Tibial nerve (tissue), 4 donors: ENCODE results near the gene PFKFB4.

Experiments
- EP300 ChIP-seq, 2 donors: sonication (generic); formaldehyde crosslinking; IDR thresholded peaks; one replicate each; pipeline ENCODE4 v1.6.1; 2017; ENCODE audit warnings: antibody characterized with exemption in 2 of 2, mild to moderate bottlenecking in 1 of 2
- POLR2A ChIP-seq, 2 donors: fragments of 450-650 bp; IDR thresholded peaks; one replicate each; pipeline ENCODE4 v1.6.1; 2017; ENCODE audit warnings: antibody characterized with exemption in 2 of 2, mild to moderate bottlenecking in 2 of 2, moderate library complexity in 2 of 2
- TF ChIP-seq, protein P1 (sequence below), 5 experiments: fragments of 200-600 bp in 3 of 5; fragments of 450-650 bp in 2 of 5; sonication (generic) in 3 of 5; IDR thresholded peaks; one replicate each; pipeline ENCODE4 v1.5.1; 2016 to 2019; ENCODE audit warnings: antibody characterized with exemption in 5 of 5, mild to moderate bottlenecking in 3 of 5, moderate library complexity in 2 of 5

DNA sequence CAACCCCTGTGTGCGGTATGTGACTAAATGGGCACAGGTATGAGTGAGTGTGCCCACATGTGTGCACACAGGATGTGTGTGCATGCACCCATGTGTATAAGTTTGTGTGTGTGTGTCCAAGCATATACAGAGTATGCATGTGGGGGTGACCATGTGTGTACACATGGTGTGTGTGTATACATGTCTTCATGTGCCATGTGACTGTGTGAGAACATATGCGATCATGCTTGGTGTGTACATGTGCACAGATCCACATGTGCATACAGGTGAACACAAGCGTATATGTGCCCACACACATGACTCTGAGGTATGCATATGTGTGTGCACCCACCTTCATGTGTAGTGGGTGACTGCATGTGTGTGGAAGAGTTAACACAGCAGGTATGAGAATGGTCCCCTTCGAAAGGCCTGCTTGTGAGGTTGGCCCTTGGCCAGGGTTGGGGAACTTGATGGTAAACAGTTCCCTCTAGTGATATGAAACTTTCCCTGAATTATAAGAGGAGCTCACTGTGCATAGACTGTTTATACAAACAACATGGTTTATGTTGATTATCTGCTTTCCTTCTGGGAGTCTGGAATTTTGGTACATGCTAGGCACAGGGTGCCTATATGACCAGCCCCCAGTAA lies 10.3 kb downstream of the PFKFB4 start:
- TF ChIP-seq, protein P1, sequence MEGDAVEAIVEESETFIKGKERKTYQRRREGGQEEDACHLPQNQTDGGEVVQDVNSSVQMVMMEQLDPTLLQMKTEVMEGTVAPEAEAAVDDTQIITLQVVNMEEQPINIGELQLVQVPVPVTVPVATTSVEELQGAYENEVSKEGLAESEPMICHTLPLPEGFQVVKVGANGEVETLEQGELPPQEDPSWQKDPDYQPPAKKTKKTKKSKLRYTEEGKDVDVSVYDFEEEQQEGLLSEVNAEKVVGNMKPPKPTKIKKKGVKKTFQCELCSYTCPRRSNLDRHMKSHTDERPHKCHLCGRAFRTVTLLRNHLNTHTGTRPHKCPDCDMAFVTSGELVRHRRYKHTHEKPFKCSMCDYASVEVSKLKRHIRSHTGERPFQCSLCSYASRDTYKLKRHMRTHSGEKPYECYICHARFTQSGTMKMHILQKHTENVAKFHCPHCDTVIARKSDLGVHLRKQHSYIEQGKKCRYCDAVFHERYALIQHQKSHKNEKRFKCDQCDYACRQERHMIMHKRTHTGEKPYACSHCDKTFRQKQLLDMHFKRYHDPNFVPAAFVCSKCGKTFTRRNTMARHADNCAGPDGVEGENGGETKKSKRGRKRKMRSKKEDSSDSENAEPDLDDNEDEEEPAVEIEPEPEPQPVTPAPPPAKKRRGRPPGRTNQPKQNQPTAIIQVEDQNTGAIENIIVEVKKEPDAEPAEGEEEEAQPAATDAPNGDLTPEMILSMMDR (IDR thresholded peaks at IDR 0.05), result no peak
- no peak for TF ChIP-seq POLR2A (IDR thresholded peaks at IDR 0.05)
- TF ChIP-seq EP300 (IDR thresholded peaks at IDR 0.05), result no peak
